ENCODE results near the gene DGKD.

Gene DGKD

GRCh38 chr2:233446606-233447305, 92.5 kb downstream of the DGKD start:
- DNase-seq (ENCODE audit: low spot score), result no peak

DNA sequence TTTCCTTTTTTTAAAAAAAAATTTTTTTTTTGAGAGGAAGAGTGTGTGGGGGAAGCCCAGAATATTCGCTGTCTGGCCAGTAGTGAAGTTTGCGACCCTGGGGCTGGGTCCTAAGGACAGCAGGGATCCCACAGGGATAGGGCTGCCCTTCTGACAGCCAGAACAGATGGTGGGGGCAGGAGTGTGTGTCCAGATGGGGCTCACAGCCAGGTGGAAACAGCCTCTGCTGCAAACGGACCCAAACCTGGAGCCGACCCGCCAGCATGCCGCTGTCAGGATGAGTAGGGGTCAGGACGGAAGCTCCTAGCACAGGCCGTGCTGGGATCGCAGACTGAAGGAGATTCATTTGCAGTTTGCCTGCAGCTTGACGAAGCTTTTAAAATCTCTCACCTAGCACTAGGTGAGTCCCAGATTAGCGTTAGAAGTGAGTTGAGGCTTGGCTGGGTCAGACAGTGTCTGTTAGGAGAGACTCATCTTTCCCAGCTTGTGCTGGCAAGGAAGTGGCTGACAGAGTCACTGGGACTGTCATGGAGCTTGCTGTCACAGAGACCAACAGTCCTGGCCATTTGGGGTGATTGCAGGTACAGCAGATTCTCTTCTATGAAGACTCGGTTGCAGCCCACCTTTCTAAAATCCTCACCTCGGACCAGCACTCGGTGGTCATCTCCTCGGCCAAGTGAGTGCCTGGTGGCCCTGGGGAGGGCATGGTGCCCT, 93.4 kb downstream of the DGKD start:
- no peak for DNase-seq (ENCODE audit: low spot score)

DNA sequence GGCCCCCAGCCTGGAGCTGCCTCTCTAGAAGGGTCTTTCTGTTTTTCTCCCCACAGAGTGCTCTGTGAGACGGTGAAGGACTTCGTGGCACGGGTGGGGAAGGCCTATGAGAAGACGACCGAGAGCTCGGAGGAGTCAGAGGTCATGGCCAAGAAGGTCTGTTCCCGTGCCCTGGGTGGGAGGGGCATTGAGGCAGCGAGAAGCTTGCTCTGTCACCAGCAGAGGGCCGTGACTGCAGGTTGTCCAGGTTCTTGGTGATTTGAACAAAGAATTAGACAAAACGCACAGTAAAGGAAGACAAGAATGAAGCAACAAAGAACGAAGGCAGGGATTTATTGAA, 93.9 kb downstream of the DGKD start:
- no peak for DNase-seq (ENCODE audit: low spot score)

- DNase-seq (ENCODE audit: low spot score), result no peak
Observed at GRCh38 chr2:233448575-233448974, 94.3 kb downstream of the DGKD start.

GRCh38 chr2:233449081-233449901, 95.0 kb downstream of the DGKD start:
- no peak for DNase-seq (ENCODE audit: low spot score)

DNA sequence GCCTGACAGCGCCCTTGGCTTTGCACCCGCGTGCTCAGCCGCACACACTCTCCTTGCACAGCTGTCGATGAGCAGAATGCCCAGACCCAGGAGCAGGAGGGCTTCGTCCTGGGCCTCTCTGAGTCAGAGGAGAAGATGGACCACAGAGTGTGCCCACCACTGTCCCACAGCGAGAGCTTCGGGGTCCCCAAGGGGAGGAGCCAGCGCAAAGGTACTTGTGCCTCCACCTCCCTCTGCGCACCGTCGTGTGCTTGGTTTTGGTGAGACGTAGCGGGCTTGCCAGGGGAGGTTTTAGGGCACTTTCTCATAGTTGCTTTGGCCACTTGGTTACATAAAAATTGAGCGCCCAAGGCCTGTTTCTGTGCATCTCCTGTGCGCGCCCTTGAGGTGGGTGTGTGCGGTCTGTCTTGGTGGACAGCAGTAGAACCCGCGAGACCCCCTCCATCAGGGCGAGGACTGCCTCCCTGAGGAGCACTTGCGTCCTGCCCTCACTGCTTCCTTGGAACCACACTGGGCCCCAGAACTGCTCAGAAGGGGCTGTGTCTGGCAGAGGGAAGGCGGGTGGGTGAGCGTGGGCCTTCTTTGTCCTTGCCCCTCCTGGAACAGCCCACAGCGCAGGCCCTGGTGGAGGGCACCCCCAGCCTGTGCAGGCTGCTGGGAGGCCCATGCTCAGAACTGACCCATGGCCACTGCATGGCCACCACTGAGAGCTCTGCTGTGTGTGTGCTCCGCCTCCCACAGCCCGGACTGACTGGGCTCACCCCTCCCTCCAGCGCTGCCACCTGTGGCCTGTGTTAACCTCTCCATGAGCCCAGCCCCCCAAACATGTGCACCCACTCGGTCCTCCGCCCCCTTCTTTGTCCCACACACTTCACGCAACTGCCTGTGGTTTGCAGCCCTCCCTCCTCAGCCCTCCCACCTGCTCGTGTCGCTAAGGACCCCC, 95.9 kb downstream of the DGKD start:
- DNase-seq (ENCODE audit: low spot score), result no peak

GRCh38 chr2:233450864-233451575, 96.7 kb downstream of the DGKD start:
- DNase-seq (ENCODE audit: low spot score), result no peak

GRCh38 chr2:233451950-233452349, 97.7 kb downstream of the DGKD start:
- DNase-seq (ENCODE audit: low spot score), result no peak

DNA sequence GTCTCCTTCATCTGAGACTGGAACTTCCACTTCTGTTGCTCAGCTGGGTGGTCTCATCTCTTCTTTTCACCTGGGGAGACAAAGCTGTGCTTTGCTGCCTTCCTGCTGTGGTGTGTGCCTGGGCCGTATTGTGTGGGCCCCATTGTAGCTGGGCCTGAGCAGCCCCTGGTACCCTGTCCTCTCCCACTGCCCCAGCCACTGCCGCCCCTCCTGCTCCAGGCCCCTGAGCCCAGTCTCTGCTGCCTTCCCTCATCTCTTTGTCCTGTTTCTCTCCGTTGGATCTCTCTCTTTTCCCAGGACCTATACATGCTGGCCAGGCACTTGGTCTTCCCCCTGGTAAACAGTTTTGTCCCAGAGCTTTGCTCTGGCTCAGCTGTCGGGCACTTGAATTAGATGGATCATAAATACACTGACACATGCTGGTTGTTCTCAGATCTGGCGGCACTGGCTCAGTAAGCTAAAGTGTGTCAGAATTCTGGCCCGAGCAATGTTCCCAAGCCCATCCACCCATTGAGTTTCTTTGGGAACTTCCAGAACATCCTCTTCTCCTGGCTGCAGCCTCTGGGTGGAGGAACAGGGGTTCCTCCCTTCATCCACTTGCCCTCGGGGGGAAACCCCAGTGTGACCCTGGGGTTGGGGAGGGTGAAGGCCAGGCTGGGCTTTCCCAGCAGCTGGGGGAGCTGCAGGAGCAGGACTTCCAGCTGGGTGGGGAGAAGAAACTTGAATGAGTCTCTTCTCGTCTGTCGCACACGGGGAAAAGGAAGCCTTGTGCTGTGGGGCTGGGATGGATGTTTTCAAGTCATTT, 99.0 kb downstream of the DGKD start:
- DNase-seq (ENCODE audit: low spot score), result no peak

DNA sequence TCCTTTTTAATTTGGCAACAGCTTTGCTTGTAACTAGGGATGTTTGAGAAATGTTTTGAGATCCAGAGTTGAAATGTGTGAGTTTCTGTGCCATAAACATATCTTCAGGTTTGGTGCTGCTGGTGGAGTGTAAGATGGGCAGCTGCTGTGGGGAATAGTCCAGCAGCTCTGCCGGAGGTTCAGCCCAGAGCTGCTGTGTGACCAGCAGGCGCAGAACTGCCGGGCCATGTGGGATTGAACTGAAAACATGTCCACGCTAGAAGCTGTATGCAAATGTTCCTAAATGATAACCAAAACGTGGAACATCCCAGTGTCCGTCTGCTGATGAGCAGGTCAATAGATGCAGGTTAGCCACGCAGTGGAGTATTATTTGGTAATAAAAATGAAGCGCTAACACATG, 99.6 kb downstream of the DGKD start:
- no peak for DNase-seq (ENCODE audit: low spot score)

DNA sequence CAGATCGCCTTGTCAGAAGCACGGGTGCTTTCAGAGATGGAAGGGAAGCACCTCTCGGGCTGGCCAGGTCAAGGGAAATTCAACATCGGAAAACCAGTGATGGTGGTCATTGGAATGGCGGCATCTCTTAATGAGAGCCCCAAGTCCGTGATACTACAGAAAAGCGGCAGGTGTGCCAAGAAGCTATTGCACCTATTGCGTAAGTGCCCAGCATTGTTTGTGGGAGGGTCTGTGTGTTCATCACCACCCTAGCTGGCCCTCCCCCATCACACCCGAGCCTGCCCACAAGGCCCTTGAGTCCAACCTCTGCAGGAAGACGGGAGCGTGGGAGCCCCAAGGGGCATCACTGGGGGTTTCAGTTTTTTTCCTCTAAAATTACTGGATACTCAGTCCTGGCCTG, 100.7 kb downstream of the DGKD start:
- no peak for DNase-seq (ENCODE audit: low spot score)

DNA sequence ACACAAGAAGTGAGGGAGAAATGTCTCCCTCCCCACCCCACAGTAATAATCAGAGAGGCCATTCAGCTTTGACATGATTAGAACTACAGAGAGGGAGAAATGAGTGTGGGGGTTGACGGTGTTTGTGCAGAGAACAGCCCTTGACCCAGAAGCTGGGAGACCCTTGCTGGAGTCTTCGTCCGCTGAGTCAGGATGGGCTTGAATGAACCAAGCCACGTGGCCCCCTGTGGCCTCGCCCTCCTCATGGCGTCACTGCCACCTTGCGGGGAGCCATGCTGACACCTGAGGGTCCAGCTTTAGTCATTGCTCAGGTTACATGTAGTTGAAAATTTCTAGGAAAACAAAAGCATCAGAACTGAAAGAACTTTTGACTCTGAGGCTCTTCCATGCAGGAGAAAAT, 101.2 kb downstream of the DGKD start:
- DNase-seq (ENCODE audit: low spot score), result no peak

- no peak for DNase-seq (ENCODE audit: low spot score)
Observed at GRCh38 chr2:233456111-233456510, 101.8 kb downstream of the DGKD start.

DNA sequence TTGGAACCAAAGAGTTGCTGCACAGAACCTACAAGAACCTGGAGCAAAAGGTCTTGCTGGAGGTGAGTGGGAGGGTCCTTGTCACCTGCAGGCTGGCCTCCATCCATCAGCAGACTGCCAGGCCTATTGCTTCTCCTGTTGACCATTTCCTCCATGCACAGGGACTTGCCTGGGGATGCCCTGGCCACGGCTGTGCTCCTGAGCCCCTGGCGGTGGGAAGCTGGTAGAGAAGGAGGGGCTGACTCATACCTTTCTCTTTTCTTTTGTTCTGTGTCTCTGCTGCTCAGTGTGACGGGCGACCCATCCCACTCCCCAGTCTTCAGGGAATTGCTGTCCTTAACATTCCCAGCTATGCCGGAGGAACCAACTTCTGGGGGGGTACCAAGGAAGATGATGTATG, 102.6 kb downstream of the DGKD start:
- DNase-seq (ENCODE audit: low spot score), result no peak

- DNase-seq (ENCODE audit: low spot score), result no peak
Observed at GRCh38 chr2:233457356-233457755, 103.1 kb downstream of the DGKD start.

DNA sequence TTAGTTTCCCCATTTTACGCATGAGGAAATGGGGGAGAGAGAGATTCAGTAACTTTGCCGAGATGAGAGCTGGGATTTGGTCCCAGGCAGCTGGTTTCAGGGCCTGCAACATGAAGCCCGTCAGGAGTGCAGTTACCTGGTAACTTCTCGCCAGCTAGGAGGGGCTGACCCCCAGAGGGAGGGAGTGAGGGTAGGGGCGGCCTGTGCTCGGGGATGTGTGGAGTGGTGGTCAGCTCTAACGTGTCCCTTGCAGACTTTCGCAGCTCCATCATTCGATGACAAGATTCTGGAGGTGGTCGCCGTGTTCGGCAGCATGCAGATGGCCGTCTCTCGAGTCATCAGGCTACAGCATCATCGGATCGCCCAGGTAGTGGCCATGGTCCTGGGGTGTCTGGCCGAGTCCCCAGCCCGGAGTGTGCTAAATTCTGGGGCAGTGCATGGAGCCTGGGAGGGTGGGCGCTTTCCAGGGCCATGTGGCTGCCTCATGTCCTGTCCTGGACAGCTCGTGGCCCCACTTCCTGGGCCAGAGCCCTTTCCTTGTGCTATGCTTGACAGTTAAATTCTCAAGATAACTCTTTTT, 103.8 kb downstream of the DGKD start:
- DNase-seq (ENCODE audit: low spot score), result no peak

GRCh38 chr2:233458826-233459225, 104.5 kb downstream of the DGKD start:
- DNase-seq (ENCODE audit: low spot score), result no peak

DNA sequence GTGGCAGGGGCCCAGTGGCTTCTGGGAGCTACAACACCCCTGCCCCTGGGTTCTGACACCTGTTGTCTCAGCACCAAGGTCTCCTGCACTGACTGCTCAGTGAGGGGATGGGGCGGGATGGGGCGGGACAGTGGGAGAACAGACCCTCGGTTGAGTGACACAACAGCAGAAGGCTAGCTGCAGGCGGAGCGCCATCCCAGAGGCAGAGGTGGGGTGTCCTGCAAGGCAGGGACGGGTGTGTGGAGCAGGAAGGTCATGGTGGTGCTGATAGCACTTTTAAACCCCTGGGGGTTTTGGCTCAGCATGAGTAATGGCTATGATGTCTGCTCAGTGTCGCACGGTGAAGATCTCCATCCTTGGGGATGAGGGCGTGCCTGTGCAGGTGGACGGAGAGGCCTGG, 105.1 kb downstream of the DGKD start:
- DNase-seq (ENCODE audit: low spot score), result no peak

GRCh38 chr2:233460726-233461441, 106.6 kb downstream of the DGKD start:
- DNase-seq (ENCODE audit: low spot score), result no peak
